HG03139 (cell line): ENCODE measurements around the gene KRT72.

ENCODE experiments used
- ATAC-seq: cut with Tn5 transposase; IDR thresholded peaks from one replicate; pipeline ENCODE4 v1.9.1; 2021; ENCODE audit not compliant: unreplicated experiment

KRT72 gene

DNA sequence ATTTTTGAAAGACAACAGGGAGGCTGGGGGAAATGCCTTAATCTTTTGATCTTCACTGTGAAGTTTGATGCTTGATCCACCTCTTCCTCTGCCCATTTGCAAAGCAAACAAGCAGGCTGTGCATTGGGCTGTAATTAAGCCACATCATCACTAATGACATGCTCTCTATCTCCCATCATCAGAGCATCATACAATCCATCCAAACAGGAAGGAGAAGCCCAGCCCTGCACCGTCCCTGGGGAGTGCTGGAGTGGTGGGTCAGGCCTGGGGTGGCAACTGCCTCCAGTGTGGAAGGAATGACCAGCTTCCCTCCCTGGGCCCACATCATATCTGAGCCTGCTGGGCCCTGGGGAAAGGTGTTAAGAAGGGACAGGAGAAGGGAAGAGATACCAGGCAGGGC is 20.8 kb downstream of the KRT72 start:
- no peak for ATAC-seq

DNA sequence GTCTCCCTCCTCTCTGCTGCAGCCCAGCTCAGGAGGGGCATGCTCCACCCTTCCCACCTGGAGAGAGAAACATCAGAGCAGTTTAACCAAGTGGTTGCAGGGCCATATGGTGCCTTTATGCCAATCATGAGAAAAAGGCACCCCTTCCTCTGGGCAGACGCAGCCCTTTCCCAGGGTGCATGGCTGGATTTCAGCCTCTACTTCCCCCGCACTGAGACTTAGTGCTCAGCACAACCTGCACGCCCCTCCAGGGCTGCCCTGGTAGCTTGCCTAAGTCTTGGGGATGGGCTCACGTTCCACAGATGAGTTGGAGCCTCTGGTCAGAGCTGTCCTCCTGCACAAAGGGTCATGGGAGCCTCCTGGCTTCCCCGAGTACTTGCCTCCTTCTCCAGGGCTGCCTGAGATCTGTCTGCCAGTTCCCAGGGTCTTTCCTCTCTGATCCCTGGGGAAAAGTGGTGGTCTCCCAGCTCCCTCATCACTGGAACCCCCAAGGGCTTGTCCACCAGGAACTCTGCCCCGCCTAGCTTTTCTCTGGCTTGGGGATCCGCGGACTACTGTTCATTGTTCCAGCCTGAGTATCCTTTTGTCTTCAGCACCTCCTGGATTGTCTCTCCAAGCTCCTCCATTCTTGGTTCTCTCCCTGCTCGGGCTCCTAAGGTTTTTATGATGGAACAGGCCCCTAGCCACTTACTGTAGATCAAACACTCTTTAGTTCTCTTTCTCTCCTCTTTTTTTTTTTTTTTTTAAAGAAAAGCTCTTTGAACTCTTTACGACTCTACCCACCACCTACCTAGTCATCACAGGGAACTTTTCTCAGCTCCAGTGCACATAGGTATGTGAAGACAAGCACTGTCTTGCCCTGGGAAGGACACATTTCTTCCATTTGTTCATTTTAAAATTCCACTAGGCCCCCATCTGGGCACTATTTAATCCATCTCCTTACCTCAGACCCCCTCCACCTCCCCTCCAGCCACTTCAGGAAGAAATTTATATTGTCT is 21.5 kb downstream of the KRT72 start:
- no peak for ATAC-seq

DNA sequence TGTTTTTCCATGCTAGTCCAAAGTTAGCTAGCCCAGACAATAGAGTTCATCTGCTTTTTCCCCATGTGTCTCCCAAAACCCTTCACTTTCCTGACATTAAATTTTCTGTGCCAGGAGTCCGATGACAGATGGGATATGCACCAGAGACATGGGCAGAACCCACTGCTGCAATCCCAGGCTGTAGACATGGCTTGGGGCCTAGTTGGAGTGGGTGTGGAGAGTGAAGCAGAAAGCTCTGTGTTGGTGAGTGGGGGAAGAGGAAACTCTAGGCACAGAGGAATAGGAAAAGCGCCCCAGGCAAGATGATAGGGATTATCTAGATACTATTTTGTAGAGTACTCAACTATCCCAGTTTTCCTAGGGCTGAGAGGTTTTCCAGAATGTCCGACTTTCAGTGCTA is 22.8 kb downstream of the KRT72 start:
- no peak for ATAC-seq

DNA sequence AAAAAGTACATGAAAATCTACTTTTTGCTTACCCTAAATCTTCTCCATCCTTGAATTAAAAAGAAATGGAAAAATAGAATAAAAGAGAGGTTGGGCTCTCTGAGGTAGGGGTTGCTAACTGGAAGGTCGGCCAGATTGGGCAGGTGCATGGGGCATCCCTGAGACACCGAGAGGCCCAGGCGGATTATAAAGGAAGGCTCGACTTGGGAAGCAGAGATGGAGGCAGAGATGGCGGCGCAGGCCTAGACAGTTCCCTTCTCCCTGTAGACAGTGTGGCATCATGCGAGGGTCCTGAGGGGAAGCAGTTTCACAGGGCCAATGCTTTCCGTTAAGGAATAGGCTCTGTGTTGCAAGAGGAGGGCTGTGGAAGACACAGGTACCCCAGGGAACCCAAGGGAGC is 23.9 kb downstream of the KRT72 start:
- no peak for ATAC-seq

DNA sequence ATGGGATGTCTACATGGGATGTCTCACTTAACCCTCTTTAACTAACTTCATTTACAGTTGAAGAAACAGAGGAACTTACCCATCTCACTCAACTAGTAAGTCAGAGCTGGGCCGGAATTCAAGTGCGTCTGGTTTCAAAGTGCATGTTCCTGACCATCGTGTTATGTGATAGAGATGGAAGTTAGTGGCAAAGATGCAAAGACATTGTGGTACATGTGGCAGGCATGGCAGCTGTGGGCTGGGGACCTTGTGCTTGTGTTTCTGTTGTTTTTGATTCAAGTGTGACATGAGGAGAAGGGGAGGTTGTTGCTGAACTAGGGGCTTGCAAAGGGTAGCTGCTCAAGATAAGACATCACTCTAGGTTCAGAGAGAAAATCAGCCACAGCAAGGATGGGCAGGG is 25.3 kb downstream of the KRT72 start:
- ATAC-seq, result no peak

DNA sequence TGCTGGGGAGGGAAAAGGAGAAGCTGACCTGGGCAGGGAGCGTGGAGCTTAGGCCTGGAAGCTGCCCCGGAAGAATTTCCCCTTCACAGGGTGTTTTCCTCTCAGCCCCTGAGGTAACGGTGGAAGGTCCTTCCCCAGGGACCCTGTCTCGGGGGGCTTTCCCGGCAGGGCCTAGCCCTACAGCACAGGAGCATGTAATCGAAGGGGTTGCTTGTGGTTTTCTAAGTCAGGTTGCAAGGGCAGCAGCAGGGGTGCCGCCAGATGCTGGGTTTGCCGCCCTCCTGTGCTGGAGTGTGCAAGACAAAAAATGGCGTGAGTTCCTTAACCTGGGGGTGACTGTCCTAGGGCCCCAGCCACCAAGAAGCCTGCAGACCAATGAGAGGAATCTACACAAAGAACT is 26.0 kb downstream of the KRT72 start:
- no peak for ATAC-seq

DNA sequence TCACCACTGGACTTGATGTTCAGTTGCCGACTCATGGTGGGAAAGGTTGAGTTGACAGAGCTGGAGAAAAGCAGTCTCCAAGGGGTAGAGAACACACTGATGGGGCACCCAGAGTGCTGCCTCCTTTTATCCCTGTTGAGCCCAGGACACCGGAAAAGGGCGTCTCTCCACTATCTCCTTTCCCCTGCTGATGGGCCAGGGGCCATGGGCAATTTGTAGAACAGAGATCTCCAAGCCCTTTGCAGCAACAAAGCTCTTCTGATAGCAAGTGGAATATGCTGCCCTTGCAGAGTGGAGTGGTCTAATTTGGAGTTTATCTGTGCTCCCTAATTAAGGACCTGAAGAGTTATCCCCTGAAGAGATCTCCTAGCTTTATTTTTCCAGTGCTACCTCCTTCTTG is 27.5 kb downstream of the KRT72 start, which contains the start of gene KRT74:
Gene KRT74 (minus strand): TSS at position 101 of the 400 bp plus-strand sequence. CDS start 66 bp downstream, at position 35.
- no peak for ATAC-seq

DNA sequence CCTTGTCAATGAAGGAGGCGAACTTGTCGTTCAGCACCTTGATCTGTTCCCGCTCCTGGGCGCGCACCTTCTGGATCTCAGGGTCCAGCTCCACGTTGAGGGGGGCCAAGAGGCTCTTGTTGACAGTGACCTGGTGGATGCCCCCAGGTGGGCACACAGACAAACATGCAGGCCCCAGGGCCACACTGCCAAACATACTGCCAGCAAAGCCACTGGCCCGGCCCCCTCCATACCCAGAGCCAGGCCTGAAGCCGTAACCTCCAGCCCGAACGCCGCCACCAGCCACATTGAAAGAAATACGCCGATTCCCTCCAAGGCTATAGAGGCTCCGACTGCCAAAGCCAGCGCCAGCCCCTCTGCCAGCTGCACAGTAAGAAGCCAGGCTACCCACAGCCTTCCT is 28.0 kb downstream of the KRT72 start:
- ATAC-seq, result no peak

DNA sequence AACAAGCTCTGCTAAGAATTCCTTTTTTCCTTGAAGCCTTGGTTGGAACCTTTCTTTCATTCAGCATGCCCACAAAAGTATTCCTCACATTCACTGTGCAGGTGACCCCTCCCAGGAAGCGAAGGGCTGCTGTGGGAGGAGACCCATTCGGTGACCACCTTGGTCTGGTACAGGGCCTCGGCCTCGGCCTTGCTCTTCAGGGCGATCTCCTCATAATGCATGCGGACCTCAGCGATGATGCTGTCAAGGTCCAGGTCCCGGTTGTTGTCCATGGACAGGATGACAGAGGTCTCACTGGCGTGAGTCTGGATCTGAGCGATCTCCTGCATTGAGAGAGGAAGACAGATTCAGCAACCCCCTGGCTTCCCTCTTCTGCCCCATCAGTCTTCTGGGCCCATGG is 30.8 kb downstream of the KRT72 start:
- ATAC-seq, result no peak

DNA sequence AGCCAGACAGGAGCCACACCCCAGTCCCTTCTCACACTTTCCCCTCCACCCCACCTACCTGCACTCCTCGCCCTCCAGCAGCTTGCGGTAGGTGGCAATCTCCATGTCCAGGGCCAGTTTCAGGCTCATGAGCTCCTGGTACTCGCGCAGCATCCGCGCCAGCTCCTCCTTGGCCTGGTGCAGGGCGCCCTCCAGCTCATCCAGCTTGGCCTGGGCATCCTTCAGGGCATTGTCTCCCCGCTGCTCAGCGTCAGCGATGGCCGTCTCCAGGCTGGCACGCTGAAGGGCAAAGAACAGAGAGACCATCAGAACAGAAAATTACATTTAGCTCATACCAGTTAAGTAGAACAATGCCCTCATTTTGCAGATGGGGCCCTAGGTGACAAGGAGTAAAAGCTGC is 33.2 kb downstream of the KRT72 start:
- no peak for ATAC-seq

DNA sequence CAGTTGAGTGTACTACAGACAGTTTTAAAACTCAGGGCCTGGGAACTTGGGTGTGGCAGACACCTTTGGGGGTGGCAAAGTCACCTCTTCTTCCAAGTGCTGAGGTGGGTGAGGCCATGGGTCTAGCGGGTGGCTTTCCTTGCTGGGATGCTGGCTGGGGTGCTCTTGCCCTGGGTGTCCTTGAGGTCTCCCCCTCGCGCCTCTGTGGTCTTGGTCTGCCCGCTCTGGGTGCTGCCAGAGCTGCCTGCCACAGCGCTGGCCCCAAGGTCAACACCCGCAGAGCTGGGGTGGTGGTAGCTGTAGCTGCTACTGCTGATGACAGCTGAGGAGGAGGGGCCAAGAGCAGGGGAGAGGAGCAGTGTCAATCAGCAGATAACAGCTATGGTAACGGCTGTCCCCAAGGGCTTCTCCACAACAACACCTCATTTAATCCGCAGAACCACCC is 34.4 kb downstream of the KRT72 start:
- ATAC-seq, result no peak

DNA sequence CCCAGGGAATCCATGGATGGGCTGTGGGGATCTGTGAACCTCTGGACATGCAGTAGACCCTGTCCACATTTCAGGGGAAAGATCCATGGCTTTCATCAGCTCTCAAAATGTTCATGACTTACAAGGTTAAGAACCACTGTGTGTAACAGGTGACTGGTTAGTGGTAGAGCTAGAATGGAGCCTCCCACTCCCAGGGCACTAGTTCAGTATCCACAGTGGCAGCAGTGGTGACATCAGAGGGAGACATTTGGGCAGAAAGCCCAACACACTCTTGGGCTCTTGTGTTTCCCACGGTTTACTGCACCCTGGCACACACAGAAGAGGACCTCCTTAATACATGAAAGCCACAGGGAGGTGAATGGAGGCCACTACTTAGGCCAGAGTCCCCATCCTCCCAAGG is 36.7 kb downstream of the KRT72 start:
- ATAC-seq, result no peak

DNA sequence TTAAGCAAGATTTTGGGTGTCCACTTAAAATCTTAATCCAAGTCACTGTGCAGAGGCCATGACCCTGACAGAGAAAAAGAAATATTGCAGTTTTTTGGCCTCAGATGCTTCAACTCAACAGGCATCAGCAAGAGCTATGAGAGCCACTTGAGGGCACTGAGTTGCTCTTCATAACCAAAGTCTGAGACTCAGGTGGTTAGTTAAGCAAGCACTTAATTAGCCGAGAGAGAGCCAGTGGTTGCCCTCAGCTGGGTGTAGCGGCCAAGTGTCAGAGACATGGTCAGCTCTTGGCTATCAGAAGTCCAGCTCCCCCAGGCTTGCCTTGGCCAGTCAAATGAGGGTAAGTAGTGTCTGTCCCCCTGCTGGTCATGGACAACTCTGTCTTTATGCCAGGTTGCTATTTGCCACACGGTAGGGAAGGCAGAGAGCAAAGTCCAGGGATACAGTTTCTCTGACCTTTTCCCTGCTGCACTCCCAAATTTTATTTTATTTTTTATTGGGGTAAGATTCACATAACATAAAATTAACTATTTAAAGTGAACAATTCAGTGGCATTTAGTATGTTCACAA is 39.3 kb downstream of the KRT72 start:
- no peak for ATAC-seq

DNA sequence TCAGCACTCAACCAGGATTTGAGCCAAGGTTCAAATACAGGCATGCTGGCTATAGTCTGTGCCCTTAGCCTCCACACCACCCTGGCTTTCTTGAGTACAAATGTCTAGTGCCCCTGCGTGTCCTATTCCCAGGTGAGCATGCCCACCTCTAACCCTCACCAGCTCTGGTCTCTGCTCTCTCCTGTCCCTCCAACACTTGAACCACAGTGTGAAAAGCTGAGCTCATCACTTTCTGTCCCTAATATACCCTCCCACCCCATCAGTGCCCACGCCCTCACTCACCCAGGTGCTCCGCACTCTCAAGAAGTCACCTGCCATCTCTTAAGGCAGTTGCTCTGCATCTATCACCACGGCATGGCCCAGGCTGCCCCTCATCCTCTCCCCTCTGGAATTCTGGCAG is 41.3 kb downstream of the KRT72 start:
- no peak for ATAC-seq

DNA sequence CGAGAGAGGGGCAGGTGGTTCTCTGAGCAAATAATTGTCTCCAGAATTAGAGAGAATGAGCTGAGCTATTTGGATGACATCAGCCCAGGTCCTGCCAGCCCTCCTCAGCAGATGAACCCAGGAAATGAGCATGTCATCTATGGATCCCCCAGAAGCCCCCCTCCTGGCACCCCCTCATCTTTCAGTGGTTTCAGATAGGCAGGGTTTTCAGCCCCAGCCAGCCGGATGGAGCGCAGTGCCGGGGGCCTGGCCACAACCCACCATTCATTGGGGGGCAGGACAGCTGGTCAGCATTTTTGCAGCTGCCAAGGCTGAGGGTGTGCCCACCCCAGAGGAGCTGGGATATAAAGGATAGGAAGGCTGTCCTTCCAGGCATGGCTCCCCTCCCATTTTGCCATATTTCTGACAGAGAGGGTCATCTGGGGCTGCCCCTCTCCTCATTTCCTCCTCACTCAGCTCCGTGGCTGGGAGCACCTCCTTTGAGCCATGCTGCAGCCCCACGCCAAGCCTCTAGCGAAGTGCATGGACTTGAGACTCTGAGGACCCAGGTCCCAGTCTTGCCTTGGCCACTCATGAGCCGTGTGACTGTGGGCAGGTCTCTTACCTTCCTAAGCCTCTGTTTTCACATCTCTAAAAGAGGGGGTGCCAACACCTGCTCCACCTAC is 42.4 kb downstream of the KRT72 start:
- no peak for ATAC-seq

DNA sequence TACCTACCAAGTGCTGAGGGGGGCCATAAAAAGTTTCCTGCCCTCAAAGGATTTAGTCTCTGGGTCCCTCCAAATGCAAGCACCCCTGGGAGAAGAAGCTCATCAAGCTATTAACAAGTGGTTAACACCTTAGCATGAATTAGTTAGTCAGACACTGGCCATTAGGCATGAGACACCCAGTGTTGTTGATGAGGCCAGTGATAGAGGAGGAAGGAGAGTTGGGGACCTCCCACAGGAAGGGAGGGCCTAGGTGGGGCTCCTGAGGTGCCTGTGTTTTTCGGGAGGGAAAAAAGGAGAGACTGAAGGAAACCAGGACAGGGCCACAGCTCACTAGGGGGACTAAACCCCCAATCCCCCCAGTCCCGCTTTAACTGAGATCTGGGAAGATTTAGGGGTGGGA is 43.8 kb downstream of the KRT72 start:
- ATAC-seq, result no peak

DNA sequence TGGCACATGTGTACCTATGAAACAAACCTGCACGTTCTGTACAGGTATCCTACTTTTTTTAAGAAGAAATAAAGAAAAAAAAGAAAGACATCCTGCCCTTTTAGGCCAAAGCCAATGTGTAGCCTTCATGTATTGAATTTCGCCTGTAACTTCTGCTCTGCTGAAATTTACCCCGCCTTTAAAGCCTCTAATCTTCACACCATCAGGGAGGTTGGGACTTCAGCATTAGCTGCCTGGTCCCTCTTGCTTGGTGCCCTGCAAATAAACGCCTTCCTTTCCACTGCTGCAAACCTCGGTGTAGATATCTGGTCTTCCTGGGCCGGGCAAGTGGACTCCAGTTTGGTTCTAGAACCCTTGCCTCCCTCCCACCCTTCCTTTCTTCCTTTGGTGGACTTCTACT is 45.7 kb downstream of the KRT72 start:
- ATAC-seq, result no peak

DNA sequence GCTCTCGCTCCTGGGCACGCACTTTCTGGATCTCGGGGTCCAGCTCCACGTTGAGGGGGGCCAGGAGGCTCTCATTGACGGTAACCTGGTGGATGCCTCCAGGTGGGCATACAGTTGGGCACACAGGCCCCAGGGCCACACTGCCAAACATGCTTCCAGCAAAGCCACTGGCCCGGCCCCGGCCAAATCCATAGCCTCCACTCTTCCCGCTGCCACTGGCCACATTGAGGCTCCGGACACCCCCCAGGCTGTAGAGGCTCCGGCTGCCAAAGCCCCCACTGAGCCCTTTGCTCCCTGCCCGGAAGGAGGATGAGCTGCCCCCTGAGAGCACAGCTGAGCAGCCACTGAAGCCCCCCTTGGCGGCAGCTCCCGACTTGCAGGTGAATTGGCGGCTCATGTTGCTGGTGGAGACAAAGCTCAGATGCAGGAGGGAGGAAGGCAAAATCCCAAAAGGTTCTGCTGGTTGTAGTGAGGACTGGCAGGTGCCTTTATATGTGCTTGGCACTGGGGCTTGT is 48.5 kb downstream of the KRT72 start, which contains the start of gene KRT71:
Gene KRT71 (minus strand): TSS at position 465 of the 515 bp plus-strand sequence. CDS start 68 bp downstream, at position 397.
- ATAC-seq, result no peak

DNA sequence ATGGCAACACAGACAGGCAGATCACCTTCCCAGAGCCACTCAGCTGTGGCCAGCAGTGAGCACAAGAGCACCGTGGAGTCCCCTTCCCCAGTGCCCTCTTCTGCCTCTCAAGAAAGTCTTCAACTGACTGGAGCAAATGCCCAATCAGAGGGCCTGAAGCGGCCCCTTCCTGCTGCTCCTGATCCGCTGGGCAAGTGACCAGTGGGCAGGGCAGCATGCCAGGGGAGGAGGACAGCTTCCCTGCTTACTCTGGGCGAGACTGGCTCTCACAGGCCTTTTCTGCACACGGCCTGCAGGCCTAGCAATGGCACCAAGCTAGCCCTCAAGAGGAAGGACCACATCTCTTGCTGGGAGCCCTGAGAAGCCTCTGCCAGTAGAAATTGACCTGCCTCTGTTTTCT is 49.2 kb downstream of the KRT72 start:
- ATAC-seq, result no peak

DNA sequence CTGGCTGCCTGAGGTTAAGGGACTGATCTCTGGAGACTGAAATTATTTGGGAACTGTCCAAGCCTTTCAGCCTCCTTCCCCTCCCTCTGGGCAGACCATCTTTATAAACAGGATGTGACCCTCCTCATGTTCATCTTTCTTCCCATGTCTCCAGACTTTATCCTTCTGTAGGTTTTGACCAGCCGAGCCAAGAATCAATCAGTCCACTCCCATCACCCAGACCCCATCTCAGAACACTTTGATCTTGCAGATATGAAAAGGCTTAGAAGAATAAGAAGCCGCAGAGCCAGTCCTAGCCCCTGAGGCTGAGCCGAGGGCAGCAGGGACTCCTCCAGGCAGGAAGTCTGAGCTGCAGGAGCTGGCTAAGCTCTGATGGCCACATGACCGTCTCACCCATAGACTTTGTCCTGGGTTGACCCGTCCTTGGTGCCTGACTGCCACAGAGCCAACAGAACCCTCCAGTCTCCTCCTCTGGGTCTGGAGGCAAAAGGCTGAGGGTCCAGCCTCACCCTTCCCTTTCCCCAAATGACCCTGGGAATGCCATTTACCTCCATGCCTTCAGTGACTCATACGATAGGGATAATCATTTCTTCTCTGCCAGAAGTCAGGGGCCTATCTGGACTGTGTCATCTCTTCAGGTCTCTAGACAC is 49.9 kb downstream of the KRT72 start:
- ATAC-seq, result no peak

DNA sequence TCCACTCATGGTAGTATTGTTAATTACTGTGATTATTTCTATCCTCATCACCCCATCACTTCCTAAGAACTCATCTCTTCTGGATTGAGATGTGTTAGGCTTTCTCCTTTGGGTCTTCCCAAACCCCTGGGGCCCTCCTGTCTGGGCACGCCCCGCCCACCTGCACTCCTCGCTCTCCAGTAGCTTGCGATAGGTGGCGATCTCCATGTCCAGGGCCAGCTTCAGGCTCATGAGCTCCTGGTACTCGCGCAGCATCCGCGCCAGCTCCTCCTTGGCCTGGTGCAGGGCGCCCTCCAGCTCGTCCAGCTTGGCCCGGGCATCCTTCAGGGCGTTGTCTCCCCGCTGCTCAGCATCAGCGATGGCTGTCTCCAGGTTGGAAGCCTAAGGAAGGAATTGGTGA is 55.1 kb downstream of the KRT72 start:
- ATAC-seq, result no peak
